ENCODE measurements around the gene ZNF337. TPM values are rescaled to one million over a fixed set of nuclear protein-coding genes. Genes with fewer than 3 reads are reported as not detected.

The ZNF337 gene
- total RNA-seq, 1 experiment from 2014 or later: 9.1 TPM

GRCh38 chr20:25730862-25731261 is 34.2 kb upstream of the ZNF337 start:
- no peaks in the 10 kb centered on the region for H3K36me3 ChIP-seq (ENCODE audit: control insufficient read depth, insufficient read depth, low read length)
- no peak for DNase-seq (ENCODE audit: low read depth, low spot score)
- ChIA-PET CTCF (interaction anchor here (0.6 kb wide), 1 partner anchor 108 kb away, joined by 3 read pairs; no protein-coding TSS in a partner anchor), POLR2A (no interaction called here)
- no peak for ATAC-seq
- intact Hi-C loops (cut with micrococcal nuclease; ENCODE audit: unreplicated experiment): no loop called here
- no peaks in the 10 kb centered on the region for H3K27me3 ChIP-seq (ENCODE audit: control insufficient read depth, insufficient read depth, low read length)
- TF ChIP-seq CTCF (IDR thresholded peaks at IDR 0.05): no peak
- TF ChIP-seq SIN3A (IDR thresholded peaks at IDR 0.05; ENCODE audit: borderline replicate concordance, insufficient read depth, low read depth, low read length): no peak
- no peak for TF ChIP-seq REST (IDR thresholded peaks at IDR 0.05; ENCODE audit: insufficient read depth in 1 of 2, low read depth in 2 of 2, low read length in 1 of 2)
- no peak for TF ChIP-seq POLR2AphosphoS5 (IDR thresholded peaks at IDR 0.05; ENCODE audit: low read depth, low read length)
- TF ChIP-seq TCF7L2 (IDR thresholded peaks at IDR 0.05; ENCODE audit: low read depth, low read length): no peak
- no peak overlapping the region for H3K27ac ChIP-seq (ENCODE audit: low read length)
- no peak overlapping the region for H3K4me3 ChIP-seq (ENCODE audit: low read depth in 2 of 2, low read length in 2 of 2)
- H3K9me3 ChIP-seq (ENCODE audit: control insufficient read depth, insufficient read depth, low read depth, low read length): peaks cover 9% of the 10 kb centered on the region; the same call in 1 of the 2 replicates
- in situ Hi-C loops (cut with HindIII; ENCODE audit: low pct_unique_long_range_greater_than_20kb, low sequenced_read_pairs): no loop called here
- H3K4me1 ChIP-seq (ENCODE audit: control insufficient read depth, insufficient read depth, low read length): no peaks in the 10 kb centered on the region
- no TSS peak for BruUV-seq (replicated peaks)

- Histone ChIP-seq H3K36me3 (ENCODE audit: control insufficient read depth, insufficient read depth, low read length) (no peaks in the 10 kb centered on the region), H3K27ac (ENCODE audit: low read length) (no peak overlapping the region), H3K9me3 (ENCODE audit: control insufficient read depth, insufficient read depth, low read depth, low read length) (peaks cover 10% of the 10 kb centered on the region; the same call in 1 of the 2 replicates), H3K27me3 (ENCODE audit: control insufficient read depth, insufficient read depth, low read length) (no peaks in the 10 kb centered on the region), H3K4me3 (ENCODE audit: low read depth in 2 of 2, low read length in 2 of 2) (no peak overlapping the region), H3K4me1 (ENCODE audit: control insufficient read depth, insufficient read depth, low read length) (no peaks in the 10 kb centered on the region)
- ChIA-PET POLR2A (no interaction called here), CTCF (no interaction called here)
- no peak for TF ChIP-seq POLR2AphosphoS5 (IDR thresholded peaks at IDR 0.05; ENCODE audit: low read depth, low read length)
- no peak for TF ChIP-seq REST (IDR thresholded peaks at IDR 0.05; ENCODE audit: insufficient read depth in 1 of 2, low read depth in 2 of 2, low read length in 1 of 2)
- no peak for TF ChIP-seq SIN3A (IDR thresholded peaks at IDR 0.05; ENCODE audit: borderline replicate concordance, insufficient read depth, low read depth, low read length)
- TF ChIP-seq CTCF (IDR thresholded peaks at IDR 0.05): no peak
- TF ChIP-seq TCF7L2 (IDR thresholded peaks at IDR 0.05; ENCODE audit: low read depth, low read length): no peak
- DNase-seq (ENCODE audit: low read depth, low spot score): no peak
- intact Hi-C loops (cut with micrococcal nuclease; ENCODE audit: unreplicated experiment): no loop called here
- in situ Hi-C loops (cut with HindIII; ENCODE audit: low pct_unique_long_range_greater_than_20kb, low sequenced_read_pairs): no loop called here
- no peak for ATAC-seq
- BruUV-seq (replicated peaks): no TSS peak
Measured at GRCh38 chr20:25726357-25726756, 29.7 kb upstream of the ZNF337 start.

Data from Panc1 (cell line).